ENCODE results near the gene EIF3M. TPM values are rescaled to one million over a fixed set of nuclear protein-coding genes. Genes with fewer than 3 reads are reported as not detected.

The EIF3M gene
- polyA plus RNA-seq, 1 of the 3 experiments (the other 2 are of a cell fraction) = 359 TPM

DNA sequence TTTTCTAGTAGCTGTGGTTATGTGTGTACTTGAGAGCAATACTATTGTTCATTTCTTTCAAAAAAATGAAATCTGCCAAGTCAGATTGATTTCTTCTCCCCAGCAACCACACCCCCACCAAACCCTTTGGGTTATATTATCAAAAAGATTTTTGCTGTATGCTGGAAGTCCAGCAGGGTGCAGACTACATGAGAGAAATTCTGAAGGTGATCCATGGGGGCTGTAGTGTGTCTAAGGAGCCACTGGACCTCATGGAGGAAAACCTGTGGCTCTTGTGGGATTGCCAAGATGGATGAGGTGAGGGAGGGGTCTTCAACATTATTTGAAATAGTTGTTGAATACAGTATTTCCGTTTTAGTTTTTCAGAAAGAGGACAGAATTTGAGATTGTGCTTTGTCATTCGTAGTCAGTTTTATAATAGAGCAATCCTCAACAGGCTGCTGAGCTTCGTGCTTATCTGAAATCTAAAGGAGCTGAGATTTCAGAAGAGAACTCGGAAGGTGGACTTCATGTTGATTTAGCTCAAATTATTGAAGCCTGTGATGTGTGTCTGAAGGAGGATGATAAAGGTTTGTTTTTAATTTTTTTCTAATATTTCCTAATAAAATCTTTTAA, 3.1 kb downstream of the EIF3M start:
- Histone ChIP-seq H2AFZ (ENCODE audit: low read depth) (no peak overlapping the region), H3K79me2 (ENCODE audit: insufficient read depth) (peaks cover 75% of the 10 kb centered on the region), H3K9me3 (no peaks in the 10 kb centered on the region), H3K4me1 (ENCODE audit: control insufficient read depth in 1 of 2, insufficient read depth in 2 of 2, low read depth in 1 of 2, low read length in 1 of 2) (peaks cover 14 to 29% of the 10 kb centered on the region in 2 experiments; a peak in 3 of 4 replicates), H3K4me3 (ENCODE audit: low read depth in 2 of 2, low read length in 1 of 2) (no peak overlapping the region), H3F3A (replicated peaks; ENCODE audit: insufficient read depth) (no peaks in the 10 kb centered on the region), H3K9ac (no peak overlapping the region), H3K27me3 (ENCODE audit: insufficient read depth) (no peaks in the 10 kb centered on the region), H3K27ac (ENCODE audit: low read depth in 2 of 2, low read length in 1 of 2) (no peak overlapping the region), H4K20me1 (ENCODE audit: insufficient read depth) (peaks cover 51% of the 10 kb centered on the region), H3K4me2 (no peak overlapping the region), H3K9me2 (no peaks in the 10 kb centered on the region), H3K36me3 (replicated peaks in 1 of 2; ENCODE audit: control insufficient read depth in 1 of 2, insufficient read depth in 2 of 2, low read length in 1 of 2) (peaks cover 34 to 44% of the 10 kb centered on the region in 2 experiments)
- 75% methylated on average over 4 of the region's 4 CpGs for WGBS (ENCODE audit: low lambda C conversion rate)
- DNase-seq = peak; percentile 41
- CTCF ChIA-PET = interaction anchor here (1.3 to 1.8 kb wide), 2 partner anchors 12 to 14 kb away, joined by 5 read pairs; no protein-coding TSS in a partner anchor
- no peak for TF ChIP-seq MXI1 (IDR thresholded peaks at IDR 0.05; ENCODE audit: low read depth, low read length)
- TF ChIP-seq EZH2phosphoT487 (IDR thresholded peaks at IDR 0.05; ENCODE audit: borderline replicate concordance, low read depth) = no peak
- 0 out of 2 replicates have a peak, but pooled peaks have one; percentile 3 for TF ChIP-seq SMC3 (IDR thresholded peaks at IDR 0.05; ENCODE audit: low read depth, low read length)
- TF ChIP-seq SIN3A (IDR thresholded peaks at IDR 0.05; ENCODE audit: borderline replicate concordance, low read depth, low read length) = no peak
- TF ChIP-seq NFIC (IDR thresholded peaks at IDR 0.05; ENCODE audit: borderline replicate concordance) = no peak
- no peak for TF ChIP-seq NRF1 (IDR thresholded peaks at IDR 0.05; ENCODE audit: low read depth, low read length)
- TF ChIP-seq, protein P1, sequence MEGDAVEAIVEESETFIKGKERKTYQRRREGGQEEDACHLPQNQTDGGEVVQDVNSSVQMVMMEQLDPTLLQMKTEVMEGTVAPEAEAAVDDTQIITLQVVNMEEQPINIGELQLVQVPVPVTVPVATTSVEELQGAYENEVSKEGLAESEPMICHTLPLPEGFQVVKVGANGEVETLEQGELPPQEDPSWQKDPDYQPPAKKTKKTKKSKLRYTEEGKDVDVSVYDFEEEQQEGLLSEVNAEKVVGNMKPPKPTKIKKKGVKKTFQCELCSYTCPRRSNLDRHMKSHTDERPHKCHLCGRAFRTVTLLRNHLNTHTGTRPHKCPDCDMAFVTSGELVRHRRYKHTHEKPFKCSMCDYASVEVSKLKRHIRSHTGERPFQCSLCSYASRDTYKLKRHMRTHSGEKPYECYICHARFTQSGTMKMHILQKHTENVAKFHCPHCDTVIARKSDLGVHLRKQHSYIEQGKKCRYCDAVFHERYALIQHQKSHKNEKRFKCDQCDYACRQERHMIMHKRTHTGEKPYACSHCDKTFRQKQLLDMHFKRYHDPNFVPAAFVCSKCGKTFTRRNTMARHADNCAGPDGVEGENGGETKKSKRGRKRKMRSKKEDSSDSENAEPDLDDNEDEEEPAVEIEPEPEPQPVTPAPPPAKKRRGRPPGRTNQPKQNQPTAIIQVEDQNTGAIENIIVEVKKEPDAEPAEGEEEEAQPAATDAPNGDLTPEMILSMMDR (IDR thresholded peaks at IDR 0.05) = peak; percentile 52
- POLR2A ChIA-PET = no interaction called here

DNA sequence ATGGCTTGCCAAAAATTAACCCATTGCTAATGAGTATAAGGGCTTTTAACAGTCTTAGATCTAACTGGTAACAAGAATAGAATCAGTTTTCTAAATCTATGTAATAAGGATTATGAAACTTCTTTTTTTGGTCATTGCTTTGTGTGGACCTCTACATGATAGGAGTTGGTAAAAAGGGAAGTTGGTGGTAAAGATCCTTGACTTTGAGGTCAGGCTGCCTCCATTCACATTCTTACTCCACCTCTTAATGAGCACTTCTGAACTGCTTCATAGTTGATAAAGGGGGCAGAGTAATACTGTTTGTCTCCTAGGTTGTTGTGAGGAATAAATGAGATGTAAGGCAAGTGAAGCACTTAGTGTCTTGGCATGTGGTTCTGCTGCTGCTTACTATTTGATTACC, 10.6 kb downstream of the EIF3M start:
- CTCF ChIA-PET = interaction anchor here (0.6 kb wide), 1 partner anchor 26 kb away, joined by 3 read pairs; no protein-coding TSS in a partner anchor
- no peak for DNase-seq
- H3K4me2 ChIP-seq = no peak overlapping the region
- no peak overlapping the region for H2AFZ ChIP-seq (ENCODE audit: low read depth)
- no peaks in the 10 kb centered on the region for H3K9me3 ChIP-seq
- H3K27ac ChIP-seq (ENCODE audit: low read depth in 2 of 2, low read length in 1 of 2) = no peak overlapping the region
- H3K9ac ChIP-seq = no peak overlapping the region
- H3K79me2 ChIP-seq (ENCODE audit: insufficient read depth) = peaks cover 53% of the 10 kb centered on the region; the same call in 1 of the 2 replicates
- peaks cover 3% of the 10 kb centered on the region; the same call in 1 of the 2 replicates for H4K20me1 ChIP-seq (ENCODE audit: insufficient read depth)
- H3K36me3 ChIP-seq (replicated peaks in 1 of 2; ENCODE audit: control insufficient read depth in 1 of 2, insufficient read depth in 2 of 2, low read length in 1 of 2) = peaks cover 93 to 94% of the 10 kb centered on the region in 2 experiments
- no peak overlapping the region for H3K4me3 ChIP-seq (ENCODE audit: low read depth in 2 of 2, low read length in 1 of 2)
- H3K4me1 ChIP-seq (ENCODE audit: control insufficient read depth in 1 of 2, insufficient read depth in 2 of 2, low read depth in 1 of 2, low read length in 1 of 2) = peaks cover 0 to 9% of the 10 kb centered on the region in 2 experiments; a peak in 2 of 4 replicates
- peaks cover 24% of the 10 kb centered on the region for H3F3A ChIP-seq (replicated peaks; ENCODE audit: insufficient read depth)
- H3K27me3 ChIP-seq (ENCODE audit: insufficient read depth) = no peaks in the 10 kb centered on the region
- H3K9me2 ChIP-seq = no peaks in the 10 kb centered on the region
- POLR2A ChIA-PET = no interaction called here
- TF ChIP-seq NRF1 (IDR thresholded peaks at IDR 0.05; ENCODE audit: low read depth, low read length) (no peak), GATA2 (CRISPR knock-in tag; IDR thresholded peaks at IDR 0.05) (no peak), CHD2 (IDR thresholded peaks at IDR 0.05; ENCODE audit: low read length, partially characterized antibody) (no peak), MXI1 (IDR thresholded peaks at IDR 0.05; ENCODE audit: low read depth, low read length) (no peak), NFIC (IDR thresholded peaks at IDR 0.05; ENCODE audit: borderline replicate concordance) (no peak), SIN3A (IDR thresholded peaks at IDR 0.05; ENCODE audit: borderline replicate concordance, low read depth, low read length) (no peak), POLR2AphosphoS5 (IDR thresholded peaks at IDR 0.05; ENCODE audit: low read depth, low read length) (no peak), GABPA (IDR thresholded peaks at IDR 0.05; ENCODE audit: low read depth) (no peak), FOSL2 (IDR thresholded peaks at IDR 0.05; ENCODE audit: borderline replicate concordance, low read depth) (no peak), TAF1 (IDR thresholded peaks at IDR 0.05; ENCODE audit: borderline replicate concordance, low read depth, low read length) (no peak)
- TF ChIP-seq, protein P2, sequence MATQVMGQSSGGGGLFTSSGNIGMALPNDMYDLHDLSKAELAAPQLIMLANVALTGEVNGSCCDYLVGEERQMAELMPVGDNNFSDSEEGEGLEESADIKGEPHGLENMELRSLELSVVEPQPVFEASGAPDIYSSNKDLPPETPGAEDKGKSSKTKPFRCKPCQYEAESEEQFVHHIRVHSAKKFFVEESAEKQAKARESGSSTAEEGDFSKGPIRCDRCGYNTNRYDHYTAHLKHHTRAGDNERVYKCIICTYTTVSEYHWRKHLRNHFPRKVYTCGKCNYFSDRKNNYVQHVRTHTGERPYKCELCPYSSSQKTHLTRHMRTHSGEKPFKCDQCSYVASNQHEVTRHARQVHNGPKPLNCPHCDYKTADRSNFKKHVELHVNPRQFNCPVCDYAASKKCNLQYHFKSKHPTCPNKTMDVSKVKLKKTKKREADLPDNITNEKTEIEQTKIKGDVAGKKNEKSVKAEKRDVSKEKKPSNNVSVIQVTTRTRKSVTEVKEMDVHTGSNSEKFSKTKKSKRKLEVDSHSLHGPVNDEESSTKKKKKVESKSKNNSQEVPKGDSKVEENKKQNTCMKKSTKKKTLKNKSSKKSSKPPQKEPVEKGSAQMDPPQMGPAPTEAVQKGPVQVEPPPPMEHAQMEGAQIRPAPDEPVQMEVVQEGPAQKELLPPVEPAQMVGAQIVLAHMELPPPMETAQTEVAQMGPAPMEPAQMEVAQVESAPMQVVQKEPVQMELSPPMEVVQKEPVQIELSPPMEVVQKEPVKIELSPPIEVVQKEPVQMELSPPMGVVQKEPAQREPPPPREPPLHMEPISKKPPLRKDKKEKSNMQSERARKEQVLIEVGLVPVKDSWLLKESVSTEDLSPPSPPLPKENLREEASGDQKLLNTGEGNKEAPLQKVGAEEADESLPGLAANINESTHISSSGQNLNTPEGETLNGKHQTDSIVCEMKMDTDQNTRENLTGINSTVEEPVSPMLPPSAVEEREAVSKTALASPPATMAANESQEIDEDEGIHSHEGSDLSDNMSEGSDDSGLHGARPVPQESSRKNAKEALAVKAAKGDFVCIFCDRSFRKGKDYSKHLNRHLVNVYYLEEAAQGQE (IDR thresholded peaks at IDR 0.05; ENCODE audit: low read depth, low read length) = no peak
- TF ChIP-seq, protein P3, sequence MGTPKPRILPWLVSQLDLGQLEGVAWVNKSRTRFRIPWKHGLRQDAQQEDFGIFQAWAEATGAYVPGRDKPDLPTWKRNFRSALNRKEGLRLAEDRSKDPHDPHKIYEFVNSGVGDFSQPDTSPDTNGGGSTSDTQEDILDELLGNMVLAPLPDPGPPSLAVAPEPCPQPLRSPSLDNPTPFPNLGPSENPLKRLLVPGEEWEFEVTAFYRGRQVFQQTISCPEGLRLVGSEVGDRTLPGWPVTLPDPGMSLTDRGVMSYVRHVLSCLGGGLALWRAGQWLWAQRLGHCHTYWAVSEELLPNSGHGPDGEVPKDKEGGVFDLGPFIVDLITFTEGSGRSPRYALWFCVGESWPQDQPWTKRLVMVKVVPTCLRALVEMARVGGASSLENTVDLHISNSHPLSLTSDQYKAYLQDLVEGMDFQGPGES (IDR thresholded peaks at IDR 0.05; ENCODE audit: low read depth, low read length) = no peak
- TF ChIP-seq, protein P4, sequence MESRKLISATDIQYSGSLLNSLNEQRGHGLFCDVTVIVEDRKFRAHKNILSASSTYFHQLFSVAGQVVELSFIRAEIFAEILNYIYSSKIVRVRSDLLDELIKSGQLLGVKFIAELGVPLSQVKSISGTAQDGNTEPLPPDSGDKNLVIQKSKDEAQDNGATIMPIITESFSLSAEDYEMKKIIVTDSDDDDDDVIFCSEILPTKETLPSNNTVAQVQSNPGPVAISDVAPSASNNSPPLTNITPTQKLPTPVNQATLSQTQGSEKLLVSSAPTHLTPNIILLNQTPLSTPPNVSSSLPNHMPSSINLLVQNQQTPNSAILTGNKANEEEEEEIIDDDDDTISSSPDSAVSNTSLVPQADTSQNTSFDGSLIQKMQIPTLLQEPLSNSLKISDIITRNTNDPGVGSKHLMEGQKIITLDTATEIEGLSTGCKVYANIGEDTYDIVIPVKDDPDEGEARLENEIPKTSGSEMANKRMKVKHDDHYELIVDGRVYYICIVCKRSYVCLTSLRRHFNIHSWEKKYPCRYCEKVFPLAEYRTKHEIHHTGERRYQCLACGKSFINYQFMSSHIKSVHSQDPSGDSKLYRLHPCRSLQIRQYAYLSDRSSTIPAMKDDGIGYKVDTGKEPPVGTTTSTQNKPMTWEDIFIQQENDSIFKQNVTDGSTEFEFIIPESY (IDR thresholded peaks at IDR 0.05; ENCODE audit: borderline replicate concordance, low read depth) = no peak

Measured in SK-N-SH (cell line).